Epithelial cell of esophagus (primary cell): ENCODE results near the gene SMIM14.

ENCODE experiments used
- DNase-seq: peaks from one replicate; pipeline ENCODE4 v3.0.0; 2010; ENCODE audit warnings: low read depth
- H3K4me3 ChIP-seq: 2 replicates; pipeline ENCODE4 v1.5.1; 2011; ENCODE audit warnings: mild to moderate bottlenecking, low read length, control low read depth
- TF ChIP-seq, protein P1 (sequence below): IDR thresholded peaks from 2 replicates; pipeline ENCODE4 v1.5.1; 2011; ENCODE audit warnings: low read depth, mild to moderate bottlenecking, low read length, control low read depth, inconsistent platforms; ENCODE audit not compliant: insufficient read depth; ENCODE audit errors: missing control alignments

SMIM14 gene

DNA sequence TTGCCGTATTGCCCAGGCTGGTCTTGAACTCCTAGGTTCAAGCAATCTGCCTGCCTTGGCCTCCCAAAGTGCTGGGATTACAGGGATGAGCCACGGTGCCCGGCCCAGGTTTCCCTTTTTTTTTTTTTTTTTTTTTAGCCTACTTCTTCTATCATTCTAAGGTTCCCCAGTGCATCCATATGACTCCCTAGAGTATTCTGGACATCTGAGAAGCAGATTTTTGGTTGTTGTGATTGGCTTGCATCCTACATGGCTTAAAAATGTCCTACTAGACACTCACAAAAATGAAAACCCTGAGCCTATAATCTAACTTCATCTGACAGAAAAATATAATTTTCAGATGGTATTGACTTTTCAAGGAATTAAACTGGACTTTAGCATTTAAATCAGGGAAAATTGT, 41.7 kb downstream of the SMIM14 start:
- TF ChIP-seq, protein P1, sequence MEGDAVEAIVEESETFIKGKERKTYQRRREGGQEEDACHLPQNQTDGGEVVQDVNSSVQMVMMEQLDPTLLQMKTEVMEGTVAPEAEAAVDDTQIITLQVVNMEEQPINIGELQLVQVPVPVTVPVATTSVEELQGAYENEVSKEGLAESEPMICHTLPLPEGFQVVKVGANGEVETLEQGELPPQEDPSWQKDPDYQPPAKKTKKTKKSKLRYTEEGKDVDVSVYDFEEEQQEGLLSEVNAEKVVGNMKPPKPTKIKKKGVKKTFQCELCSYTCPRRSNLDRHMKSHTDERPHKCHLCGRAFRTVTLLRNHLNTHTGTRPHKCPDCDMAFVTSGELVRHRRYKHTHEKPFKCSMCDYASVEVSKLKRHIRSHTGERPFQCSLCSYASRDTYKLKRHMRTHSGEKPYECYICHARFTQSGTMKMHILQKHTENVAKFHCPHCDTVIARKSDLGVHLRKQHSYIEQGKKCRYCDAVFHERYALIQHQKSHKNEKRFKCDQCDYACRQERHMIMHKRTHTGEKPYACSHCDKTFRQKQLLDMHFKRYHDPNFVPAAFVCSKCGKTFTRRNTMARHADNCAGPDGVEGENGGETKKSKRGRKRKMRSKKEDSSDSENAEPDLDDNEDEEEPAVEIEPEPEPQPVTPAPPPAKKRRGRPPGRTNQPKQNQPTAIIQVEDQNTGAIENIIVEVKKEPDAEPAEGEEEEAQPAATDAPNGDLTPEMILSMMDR: no peak
- H3K4me3 ChIP-seq: no peak overlapping the region
- no peak for DNase-seq

DNA sequence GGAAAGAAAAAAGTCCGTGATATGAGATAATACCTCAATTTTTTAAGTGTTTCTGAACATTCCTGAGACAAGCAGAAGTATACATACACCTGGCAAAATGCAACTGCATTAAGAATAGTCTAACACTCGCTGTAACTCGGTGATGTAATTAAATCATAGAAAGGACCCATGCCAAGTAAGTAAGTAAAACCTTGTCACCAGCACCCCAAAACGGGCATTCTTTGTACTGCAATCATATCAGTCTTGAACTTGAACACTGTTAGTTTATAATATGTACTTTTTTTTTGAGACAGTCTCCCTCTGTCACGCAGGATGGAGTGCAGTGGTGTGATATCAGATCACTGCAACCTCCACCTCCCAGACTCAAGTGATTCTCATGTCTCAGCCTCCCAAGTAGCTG, 47.4 kb downstream of the SMIM14 start:
- DNase-seq: peak; percentile 70
- no peak overlapping the region for H3K4me3 ChIP-seq
- TF ChIP-seq, protein P1: peak; percentile 61

DNA sequence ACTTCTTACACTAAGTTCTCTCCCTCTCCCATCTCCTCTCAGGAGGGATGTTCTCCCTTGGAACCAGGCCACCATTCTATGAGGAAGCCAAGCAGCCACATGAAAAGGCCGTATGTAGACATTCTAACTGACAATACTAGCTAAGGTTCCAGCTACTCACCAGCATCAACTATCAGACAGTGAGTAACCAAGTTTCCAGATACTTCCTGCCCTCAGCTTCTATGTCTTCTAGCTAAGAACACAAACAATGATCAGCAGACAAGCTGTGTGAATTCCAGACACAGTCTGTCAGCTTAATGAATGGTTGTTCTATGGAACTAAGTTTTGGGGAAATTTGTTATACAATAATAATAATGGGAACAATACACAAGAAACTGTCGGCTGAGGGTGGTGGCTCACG, 50.8 kb downstream of the SMIM14 start:
- TF ChIP-seq, protein P1: no peak
- peak; percentile 34 for DNase-seq
- no peak overlapping the region for H3K4me3 ChIP-seq

DNA sequence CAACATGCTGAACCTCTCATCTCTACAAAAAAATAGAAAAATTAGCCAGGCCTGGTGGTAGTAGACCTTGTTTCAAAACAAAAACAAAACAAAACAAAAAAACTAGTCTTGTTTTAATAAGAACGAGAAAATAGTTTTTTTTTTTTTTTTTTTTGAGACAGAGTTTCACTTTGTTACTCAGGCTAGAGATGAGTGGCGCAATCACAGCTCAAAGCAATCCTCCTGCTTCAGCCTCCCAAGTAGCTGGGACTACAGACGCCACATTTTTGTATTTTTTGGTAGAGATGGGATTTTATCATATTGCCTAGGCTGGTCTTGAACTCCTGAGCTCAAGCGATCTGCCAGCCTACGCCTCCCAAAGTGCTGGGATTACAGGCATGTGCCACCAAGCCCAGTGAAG, 63.7 kb downstream of the SMIM14 start:
- no peak overlapping the region for H3K4me3 ChIP-seq
- DNase-seq: peak; percentile 17
- TF ChIP-seq, protein P1: no peak

DNA sequence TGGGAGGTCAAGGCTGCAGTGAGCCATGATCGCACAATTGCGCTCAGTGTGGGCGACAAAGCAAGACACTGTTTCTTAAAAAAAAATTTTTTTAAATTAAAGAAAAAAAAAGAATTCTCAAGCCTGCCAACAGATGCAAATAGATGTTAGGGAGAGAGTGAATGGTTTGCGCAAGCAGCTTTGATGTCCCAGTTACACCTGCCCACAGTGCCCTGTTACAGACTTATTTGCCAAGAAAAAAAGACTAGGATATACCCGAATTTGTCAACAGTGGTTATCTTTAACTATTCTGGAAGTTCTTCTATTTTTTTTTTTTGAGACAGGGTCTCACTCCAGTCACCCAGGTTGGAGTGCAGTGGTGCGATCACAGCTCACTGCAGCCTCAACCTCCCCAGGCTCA, 67.2 kb downstream of the SMIM14 start:
- no peak overlapping the region for H3K4me3 ChIP-seq
- DNase-seq: no peak
- TF ChIP-seq, protein P1: no peak

DNA sequence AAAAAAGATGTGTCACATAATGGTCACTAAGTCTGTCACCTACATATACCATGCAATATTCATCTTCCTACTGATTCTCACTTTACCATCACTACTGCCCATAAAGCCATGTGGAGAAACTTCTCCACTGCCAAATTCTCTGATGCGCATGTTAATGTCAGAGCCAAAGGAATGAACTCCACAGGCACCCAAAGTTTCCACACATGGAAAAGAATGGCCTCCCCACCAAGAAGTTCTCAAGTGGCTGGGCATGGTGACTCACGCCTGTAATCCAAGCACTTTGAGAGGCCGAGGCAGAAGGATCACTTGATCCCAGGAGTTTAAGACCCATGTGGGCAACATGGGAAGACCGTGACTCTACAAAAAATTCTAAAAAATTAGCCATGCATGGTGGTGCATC, 67.6 kb downstream of the SMIM14 start:
- no peak overlapping the region for H3K4me3 ChIP-seq
- TF ChIP-seq, protein P1: no peak
- no peak for DNase-seq

DNA sequence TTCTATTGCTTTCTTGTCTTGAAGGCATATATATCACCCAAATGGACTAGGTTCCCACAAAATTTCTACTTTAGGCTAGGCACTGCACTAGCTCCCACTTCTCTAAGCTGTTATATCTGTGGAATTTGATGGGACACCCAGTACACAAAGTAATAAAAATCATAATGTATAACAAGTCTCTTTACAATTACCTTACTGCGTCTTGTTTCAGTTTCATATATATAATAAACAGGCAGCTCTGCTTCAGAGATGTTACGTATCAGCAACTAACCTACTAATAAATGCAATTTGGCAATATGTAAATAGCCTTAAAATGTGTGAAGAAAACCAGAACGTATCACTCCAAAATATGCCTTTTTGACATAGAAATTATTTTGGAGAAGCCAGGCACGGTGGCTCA, 69.5 kb downstream of the SMIM14 start:
- TF ChIP-seq, protein P1: no peak
- no peak for DNase-seq
- H3K4me3 ChIP-seq: no peak overlapping the region
